ENCODE results near the gene EP400.

Gene EP400

DNA sequence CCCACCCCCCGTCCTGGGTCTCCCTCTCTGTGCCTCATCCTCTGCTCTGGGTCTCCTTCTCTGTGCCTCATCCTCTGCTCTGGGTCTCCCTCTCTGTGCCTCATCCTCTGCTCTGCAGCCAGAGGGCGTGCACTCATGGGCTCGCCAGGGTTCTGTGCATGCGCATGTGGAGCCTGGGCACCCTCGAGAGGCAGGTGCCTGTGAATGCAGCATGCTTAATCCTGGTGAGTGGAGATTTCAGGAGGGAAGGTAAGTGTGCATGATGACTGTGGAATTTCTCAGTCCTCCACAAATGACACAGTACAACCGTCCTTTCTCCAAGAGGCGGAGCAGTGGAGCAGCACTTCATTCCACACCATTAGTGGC lies 65.2 kb downstream of the EP400 start:
- in situ Hi-C loops (cut with HindIII; ENCODE audit: low sequenced_read_pairs), result loop anchor here (25.0 kb wide), 2 partner anchors 153 to 403 kb away; no protein-coding TSS in a partner anchor

DNA sequence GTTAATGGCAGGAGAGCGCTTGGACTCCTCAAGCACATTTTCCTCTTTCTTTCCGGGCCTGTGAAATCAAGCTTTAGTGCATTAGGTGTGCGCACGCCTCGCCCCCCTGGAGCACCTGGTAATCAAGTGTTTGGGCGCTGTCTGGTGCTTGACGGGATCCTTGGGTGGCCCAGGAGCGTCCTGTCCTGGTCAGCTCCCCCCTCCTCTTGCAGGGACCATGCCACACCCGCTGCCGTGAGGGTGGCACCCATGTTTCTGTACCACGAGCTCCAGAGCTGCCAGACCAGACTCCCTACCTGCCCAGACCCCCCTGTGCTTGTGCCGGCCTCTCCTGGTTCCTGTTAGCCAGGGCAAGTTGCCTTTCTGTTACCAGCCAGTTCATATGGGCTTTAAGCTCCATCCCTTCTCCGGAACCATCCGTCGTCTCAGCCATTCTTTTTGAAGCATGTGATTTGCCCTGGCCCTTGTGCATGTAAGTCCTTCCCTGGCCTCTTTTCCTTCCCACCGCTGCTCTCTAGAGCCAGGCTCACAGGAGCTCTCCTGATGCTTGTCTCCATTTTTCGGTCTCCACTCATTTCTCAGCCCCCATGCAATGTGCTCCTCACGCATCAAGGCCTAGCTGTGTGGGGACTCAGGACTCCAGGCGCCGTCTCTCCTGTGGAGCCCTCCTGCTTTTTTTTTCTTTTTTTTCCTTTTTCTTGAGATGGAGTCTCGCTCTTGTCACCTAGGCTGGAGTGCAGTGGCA lies 66.1 kb downstream of the EP400 start:
- in situ Hi-C loops (cut with HindIII; ENCODE audit: low sequenced_read_pairs), result loop anchor here (25.0 kb wide), 2 partner anchors 154 to 404 kb away; no protein-coding TSS in a partner anchor

DNA sequence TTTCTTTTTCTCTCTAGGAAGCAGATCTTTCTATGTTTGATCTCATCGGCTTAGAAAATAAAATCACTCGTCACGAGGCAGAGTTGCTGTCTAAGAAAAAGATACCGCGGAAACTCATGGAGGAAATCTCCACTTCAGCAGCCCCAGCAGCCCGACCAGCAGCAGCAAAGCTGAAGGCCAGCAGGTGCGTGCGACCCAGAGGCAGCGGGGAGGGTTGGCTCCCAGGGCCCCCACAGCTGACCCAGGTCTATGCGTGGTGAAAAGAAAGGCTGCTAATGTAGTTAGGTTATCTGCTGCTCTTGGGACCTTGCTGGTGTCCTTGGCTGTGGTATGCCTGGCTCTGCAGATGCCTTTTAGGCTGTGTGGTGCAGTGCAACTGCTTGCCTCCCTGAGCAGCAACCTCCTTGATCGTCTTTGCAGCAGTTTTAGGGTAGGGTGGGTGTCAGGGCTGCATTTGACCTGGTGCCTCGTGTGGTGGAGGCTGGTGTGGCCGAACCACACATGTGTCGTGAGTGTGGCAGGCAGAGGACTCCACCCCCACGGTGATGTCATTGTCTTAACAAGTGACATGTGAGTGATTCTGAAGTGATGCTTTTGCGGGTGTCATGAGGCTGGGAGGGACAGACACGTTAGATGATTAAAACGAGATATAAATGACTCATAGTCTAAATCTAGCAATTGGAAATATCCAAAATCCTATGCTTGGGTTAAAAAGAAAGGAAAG lies 68.6 kb downstream of the EP400 start:
- in situ Hi-C loops (cut with HindIII; ENCODE audit: low sequenced_read_pairs), result loop anchor here (25.0 kb wide), 2 partner anchors 156 to 406 kb away; no protein-coding TSS in a partner anchor

DNA sequence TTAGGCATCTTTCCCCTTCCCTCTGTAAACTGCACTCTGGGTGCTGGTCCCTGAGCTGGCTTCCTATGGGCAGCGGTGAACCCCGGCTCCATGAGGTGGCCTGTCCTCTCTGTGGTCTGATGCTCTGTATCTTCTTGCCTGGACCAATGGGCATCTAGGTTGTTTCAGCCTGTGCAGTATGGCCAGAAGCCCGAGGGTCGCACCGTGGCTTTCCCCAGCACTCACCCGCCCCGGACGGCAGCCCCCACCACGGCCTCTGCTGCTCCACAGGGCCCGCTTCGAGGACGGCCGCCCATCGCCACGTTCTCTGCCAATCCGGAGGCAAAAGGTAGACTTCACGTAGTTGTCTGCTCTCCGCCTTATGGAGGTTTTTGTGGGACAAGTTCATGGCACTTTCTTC lies 70.1 kb downstream of the EP400 start:
- in situ Hi-C loops (cut with HindIII; ENCODE audit: low sequenced_read_pairs), result loop anchor here (25.0 kb wide), 2 partner anchors 158 to 408 kb away; no protein-coding TSS in a partner anchor

DNA sequence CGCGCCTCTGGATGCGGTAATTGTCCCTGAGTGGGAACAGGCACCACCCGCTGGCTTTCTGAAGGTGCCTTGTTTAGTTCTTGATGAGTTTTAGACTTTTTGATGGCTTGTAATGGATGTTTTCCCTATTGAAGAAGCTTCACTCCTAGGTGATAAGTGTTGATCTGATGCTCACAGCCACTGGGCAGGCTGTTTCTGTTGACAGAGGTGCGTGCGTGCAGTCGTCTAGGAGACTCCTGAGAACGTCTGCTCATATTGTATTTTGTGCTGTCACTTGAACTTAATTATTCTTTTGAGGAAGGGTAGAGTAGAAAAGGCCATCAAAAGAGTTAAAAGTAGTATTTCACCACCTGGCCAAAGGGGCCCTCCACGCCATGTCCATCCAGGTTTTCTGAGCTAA lies 70.5 kb downstream of the EP400 start:
- in situ Hi-C loops (cut with HindIII; ENCODE audit: low sequenced_read_pairs), result loop anchor here (25.0 kb wide), 2 partner anchors 158 to 408 kb away; no protein-coding TSS in a partner anchor

DNA sequence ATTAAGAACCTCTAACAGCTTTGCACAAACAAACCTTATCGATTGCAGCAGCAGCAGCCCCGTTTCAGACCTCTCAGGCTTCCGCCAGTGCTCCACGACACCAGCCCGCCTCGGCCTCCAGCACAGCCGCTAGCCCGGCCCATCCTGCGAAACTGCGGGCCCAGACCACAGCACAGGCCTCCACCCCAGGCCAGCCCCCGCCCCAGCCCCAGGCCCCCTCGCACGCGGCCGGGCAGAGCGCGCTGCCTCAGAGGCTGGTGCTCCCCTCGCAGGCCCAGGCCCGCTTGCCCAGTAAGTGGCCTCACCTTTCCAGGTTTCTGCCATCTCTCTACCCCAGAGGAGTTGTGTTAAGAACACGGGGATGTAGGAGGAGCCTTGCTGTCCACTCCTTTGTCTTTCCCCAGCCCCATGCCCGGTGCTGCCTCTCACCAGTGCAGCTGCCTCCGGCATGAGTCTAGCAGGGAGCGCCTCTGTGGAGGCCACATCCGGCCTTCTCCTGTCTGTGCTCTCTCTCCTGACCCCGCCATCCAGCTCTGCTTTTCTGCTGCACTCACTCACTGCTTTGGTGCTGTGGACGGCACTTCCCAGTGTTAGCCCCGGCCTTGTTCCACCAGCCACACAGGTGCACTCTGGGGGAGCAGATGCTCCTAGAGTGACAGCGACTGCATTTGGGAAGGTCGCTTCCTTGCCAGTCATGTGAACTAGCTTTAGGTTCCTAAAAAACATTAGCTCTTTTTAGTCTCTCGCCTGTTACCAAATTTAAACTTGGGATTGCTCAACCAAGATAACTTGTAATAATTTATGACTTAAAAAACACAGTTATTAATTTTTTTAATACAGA lies 71.5 kb downstream of the EP400 start:
- in situ Hi-C loops (cut with HindIII; ENCODE audit: low sequenced_read_pairs), result loop anchor here (25.0 kb wide), 2 partner anchors 159 to 409 kb away; no protein-coding TSS in a partner anchor

DNA sequence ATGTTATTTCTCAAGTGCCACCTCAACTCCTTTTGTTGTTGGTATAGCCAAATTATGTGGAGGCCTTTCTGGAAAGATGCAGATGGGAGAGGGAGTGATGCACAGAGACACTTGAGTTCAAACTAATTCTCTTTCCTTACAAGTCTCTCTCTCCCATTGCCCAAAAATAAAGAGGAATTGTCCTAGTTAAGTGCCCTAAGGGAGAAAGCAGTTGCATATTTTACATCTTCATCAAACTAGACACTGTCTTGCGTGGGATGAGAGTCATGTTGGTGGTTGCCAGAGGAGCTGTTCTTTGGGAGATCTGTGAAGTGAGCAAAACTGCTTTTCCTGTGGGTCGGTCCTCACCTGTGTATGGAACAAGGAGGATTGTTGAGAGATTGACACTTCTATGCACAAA lies 72.2 kb downstream of the EP400 start:
- in situ Hi-C loops (cut with HindIII; ENCODE audit: low sequenced_read_pairs), result loop anchor here (25.0 kb wide), 2 partner anchors 160 to 410 kb away; no protein-coding TSS in a partner anchor

DNA sequence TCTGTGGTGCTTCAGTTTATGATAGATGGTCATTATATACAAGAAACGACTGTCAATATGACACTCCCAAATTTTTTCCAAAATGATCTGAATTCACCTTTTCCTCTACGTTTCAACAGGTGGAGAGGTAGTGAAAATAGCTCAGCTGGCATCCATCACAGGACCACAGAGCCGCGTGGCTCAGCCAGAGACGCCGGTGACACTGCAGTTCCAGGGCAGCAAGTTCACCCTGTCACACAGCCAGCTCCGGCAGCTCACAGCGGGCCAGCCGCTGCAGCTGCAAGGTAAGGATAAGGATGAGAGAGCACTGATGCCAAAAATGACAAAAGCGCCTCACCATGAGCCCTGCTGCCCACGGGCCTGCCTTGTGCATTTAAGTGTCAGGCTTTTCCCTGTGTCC lies 73.9 kb downstream of the EP400 start:
- in situ Hi-C loops (cut with HindIII; ENCODE audit: low sequenced_read_pairs), result loop anchor here (25.0 kb wide), 2 partner anchors 161 to 411 kb away; no protein-coding TSS in a partner anchor

DNA sequence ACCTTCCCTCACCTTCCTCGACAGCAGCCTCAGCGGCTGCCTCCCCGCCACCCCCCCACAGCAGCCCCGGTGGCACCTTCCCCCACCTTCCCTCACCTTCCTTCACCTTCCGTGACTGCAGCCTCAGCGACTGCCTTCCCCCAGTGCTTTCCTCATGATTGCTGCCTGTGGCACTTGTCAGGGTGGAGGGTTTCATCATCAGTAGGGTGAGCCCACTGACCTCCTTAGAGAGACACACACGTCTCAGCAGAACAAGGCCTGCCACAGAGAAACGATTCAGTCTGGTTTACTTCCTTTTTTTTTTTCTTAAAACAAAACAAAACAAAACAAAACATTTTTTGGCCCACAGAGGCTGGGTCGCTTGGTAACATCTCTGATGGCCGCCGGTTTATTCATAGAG lies 75.0 kb downstream of the EP400 start:
- in situ Hi-C loops (cut with HindIII; ENCODE audit: low sequenced_read_pairs), result loop anchor here (25.0 kb wide), 2 partner anchors 162 to 412 kb away; no protein-coding TSS in a partner anchor

DNA sequence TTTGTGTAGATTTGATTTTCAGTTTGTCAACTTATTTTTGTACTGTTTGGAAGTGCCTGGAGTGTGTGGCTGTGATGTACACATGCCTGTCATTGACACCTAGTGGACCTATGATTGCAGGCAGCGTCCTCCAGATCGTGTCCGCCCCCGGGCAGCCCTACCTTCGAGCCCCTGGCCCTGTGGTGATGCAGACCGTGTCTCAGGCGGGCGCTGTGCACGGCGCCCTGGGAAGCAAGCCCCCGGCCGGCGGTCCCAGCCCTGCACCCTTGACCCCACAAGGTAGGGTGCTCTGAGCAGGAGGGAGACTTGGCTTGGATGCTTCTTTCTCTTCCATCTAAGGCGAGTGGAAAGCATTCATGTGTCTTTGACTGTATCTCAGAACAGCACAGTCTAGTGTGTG lies 75.8 kb downstream of the EP400 start:
- in situ Hi-C loops (cut with HindIII; ENCODE audit: low sequenced_read_pairs), result no loop called here

DNA sequence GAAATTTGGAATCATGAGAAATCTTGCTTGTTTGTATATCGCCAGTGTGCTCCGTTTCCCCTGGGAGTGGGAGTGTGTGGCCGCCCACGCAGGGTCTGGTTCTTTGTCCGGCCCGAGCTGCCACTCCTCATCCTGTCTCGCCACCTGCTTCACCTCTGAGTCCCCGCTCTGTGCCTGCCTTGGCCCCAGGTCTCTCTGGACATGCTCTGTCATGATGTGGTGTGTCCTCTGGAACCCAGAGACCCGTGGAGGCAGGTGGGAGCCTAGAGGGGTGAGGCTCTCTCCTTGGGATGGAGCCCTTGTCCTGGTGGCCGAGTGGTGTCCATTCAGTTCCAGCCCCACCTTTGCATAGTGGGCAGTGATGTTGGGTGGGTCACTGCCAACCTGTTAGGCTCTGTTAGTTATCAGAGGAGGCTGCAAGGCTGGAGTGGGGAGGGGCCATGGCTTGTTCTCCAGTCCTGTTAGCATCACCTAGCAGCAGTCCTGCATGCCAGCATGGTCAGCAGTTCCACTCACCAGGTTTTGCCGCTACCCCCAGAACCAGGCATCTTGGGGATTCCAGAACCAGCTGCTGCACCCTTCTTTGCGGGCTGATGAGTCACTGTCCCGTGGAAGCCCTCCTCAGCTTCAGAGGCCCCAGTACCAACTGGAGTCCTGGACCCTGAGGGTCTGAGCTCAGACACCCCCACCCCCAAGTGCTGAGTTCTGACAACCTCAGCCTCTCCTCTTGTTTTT lies 76.5 kb downstream of the EP400 start:
- in situ Hi-C loops (cut with HindIII; ENCODE audit: low sequenced_read_pairs), result no loop called here

DNA sequence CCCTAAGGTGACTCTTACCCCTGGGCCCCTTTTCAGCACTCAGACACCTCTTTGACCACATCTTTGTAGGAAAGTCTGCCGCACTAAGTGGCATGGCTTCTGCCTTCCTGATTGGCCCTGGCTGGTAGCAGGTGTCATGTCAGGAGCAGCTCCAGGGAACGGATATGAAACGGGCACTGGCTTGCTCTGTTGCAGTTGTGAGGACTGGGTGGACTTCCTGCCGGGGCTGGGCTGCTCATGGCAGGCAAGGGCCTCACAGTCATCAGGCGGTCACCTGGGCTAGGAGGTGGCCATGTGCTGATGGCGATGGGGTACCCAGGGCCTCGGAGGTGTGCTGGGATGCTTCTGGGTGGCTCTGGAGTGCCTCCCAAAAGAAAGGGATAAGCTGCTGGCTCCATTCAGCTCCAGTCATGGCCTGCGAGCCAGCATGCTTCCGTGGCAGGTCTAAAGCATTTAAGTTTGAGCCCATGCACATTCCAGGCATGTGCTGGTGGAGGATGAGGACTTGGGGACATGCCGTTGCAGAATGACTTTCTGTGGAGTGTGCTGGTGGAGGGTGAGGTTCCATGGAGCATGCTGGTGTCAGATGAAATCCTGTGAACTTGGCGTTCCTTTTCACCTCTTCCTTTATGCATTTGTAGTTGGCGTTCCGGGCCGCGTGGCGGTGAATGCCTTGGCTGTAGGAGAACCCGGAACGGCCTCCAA lies 77.2 kb downstream of the EP400 start:
- in situ Hi-C loops (cut with HindIII; ENCODE audit: low sequenced_read_pairs), result no loop called here

DNA sequence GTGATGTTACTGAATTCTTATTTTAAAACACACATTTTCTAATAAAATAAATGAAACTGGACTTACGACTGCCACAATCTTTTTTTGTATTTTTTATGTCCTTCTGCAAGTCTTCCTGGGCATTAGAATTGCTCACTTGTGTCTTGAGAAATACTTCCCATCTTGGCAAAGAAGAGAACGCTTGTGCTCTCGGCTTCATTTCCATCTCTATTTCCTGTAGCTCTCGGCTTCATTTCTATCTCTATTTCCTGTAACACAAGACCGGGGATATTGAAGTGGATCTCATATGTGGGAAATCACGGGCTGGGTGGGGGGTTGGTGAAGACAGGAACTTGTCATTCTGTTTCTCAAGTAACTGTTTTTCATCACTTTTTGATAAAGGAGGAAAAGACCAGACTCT lies 77.9 kb downstream of the EP400 start:
- in situ Hi-C loops (cut with HindIII; ENCODE audit: low sequenced_read_pairs), result no loop called here

DNA sequence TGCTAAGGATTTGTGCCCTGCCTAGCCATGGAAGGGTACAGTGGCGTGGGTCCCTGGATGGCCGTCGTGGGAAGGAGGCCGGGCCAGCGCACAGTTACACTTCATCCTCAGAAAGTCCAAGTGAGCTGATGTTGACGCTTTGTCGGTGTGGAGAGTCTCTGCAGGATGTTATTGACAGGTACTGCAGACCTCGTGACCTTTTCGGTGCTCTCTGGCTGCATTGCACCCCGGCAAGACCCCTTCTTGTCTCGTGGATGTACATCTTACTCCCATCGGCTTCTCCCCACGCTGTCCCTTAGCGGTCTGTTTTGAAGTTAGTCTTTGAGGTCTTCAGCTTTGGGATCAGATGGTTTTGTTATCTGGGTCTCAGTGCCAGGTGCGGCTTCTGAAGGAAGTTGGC lies 78.4 kb downstream of the EP400 start:
- in situ Hi-C loops (cut with HindIII; ENCODE audit: low sequenced_read_pairs), result no loop called here

DNA sequence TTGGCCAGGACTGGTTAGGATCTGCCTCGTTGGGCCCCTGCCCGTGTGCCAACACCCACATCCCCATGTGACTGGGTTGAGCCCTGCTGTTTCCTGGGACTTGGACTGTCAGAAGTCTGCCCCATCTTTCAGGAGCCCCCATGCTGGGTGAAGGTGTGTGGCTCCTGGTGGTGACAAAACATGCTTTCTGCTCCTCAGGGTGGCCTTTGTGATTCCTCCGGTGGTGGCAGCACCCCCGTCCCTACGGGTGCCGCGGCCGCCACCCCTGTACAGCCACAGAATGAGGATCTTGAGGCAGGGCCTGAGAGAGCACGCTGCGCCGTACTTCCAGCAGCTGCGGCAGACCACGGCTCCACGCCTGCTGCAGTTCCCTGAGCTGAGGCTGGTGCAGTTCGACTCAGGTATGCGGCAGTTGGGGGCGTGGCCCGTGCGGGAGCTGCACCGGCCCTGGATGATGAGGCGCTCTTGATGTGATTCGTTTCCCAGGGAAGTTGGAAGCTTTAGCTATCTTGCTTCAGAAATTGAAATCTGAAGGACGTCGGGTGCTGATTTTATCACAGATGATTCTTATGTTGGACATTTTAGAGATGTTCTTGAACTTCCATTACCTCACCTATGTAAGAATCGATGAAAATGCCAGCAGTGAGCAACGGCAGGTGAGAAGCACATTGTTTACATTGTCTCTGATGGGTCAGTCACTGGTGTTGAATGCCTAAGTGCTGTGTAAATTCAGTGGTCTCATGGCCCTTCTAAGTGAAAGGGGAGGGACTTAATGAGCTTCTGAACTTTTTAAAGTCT lies 80.0 kb downstream of the EP400 start:
- in situ Hi-C loops (cut with HindIII; ENCODE audit: low sequenced_read_pairs), result no loop called here

DNA sequence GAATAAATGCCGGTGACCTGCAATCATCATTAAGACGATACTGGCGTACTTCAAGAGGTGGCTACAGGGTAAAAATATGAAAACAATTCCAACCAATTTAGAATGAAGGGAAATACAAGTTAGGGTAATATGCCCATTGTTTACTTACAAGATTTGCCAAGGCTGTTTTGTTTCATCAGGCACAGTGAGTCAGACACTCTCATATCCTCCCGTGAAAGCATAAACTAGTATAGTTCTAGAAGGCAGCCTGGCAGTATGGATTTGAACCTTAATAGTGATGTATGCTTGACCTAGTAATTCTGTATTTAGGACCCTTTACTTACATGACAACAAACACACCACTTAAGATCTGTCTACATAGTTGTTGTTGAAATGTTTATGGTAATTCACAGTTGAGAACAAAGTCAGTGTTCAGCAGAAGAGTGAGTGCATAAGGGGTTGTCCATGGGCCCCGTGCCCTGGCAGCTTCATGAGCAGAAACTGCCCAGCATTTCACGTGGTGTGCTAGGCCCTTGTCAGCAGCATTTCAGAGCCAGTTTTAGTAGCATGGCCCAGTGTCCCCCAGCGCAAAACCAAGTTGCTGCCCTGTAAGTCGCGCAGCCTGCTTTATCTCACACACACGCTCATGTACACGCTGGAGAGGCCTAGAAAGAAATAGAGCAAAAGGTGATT lies 80.8 kb downstream of the EP400 start:
- in situ Hi-C loops (cut with HindIII; ENCODE audit: low sequenced_read_pairs), result no loop called here

DNA sequence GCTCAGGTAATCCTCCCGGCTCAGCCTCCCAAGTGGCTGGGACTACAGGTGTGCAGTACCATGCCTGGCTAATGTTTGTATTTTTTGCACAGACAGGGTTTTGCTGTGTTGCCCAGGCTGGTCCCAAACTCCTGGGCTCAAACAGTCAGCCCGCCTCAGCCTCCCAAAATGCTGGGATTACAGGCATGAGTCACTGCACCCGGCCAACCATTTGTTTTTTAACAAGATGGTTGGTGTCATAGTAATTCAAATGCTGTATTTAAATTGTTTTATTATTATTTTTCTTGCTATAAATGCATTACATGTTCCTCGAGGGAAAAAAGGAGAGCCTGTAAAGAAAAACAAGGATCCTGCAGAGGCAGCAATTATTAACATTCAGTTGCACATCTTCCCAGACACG lies 83.9 kb downstream of the EP400 start:
- in situ Hi-C loops (cut with HindIII; ENCODE audit: low sequenced_read_pairs), result no loop called here

DNA sequence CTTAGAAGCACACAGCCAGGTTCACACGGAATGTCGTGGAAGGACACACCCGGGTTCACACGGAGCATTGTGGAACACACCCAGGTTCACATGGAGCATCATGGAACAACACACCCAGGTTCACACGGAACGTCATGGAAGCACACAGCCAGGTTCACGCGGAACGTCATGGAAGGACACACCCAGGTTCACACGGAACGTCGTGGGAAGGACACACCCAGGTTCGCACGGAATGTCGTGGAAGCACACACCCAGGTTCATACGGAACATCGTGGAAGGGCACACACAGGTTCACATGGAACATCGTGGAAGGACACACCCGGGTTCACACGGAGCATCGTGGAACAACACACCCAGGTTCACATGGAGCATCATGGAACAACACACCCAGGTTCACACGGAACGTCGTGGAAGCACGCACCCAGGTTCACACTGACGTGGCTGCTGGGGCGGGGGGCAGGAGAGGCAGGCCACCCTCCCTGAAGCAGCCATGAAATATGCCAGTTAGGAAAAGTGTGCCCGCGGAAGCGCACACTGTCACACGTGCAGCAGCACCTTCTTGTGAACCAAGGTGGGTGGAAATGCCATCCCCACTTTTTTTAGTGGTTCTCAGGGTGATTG lies 86.4 kb downstream of the EP400 start:
- in situ Hi-C loops (cut with HindIII; ENCODE audit: low sequenced_read_pairs), result no loop called here
